H1 (cell line): ENCODE results near the gene MAJIN. TPM values are rescaled to one million over a fixed set of nuclear protein-coding genes. Genes with fewer than 3 reads are reported as not detected.

Experiments used
- CTCF ChIA-PET: fragments of 300-600 bp; sonication (Branson Sonifier 250); formaldehyde crosslinking; loops from one replicate; lab custom pipeline; 2021; ENCODE audit not compliant: partially characterized antibody; lab: Charles Lee
- POLR2A ChIA-PET: fragments of 300-600 bp; sonication (Branson Sonifier 250); formaldehyde crosslinking; loops from one replicate; lab custom pipeline; 2021; ENCODE audit warnings: inconsistent platforms; ENCODE audit not compliant: partially characterized antibody; lab: Charles Lee
- DNase-seq, 2 experiments: peaks; one replicate each; pipeline versions ENCODE4 v3.0.0 to v3.0.0-alpha.2; 2010 to 2022; ENCODE audit warnings: low spot score in 2 of 2, low read depth in 1 of 2, mixed read lengths in 1 of 2
- FAIRE-seq: peaks from 2 replicates; lab custom pipeline; 2011; peaks lifted over from hg19 to GRCh38; lab: Jason Lieb, UNC
- H2AFZ ChIP-seq: 2 replicates; pipeline ENCODE4 v1.8.1; 2012; ENCODE audit warnings: low read length, inconsistent platforms
- H2AK5ac ChIP-seq: 2 replicates; pipeline ENCODE4 v1.6.1; 2013; ENCODE audit warnings: low read depth, low read length
- H2BK120ac ChIP-seq: replicated peaks from 2 replicates; pipeline ENCODE3; 2013; ENCODE audit warnings: low read depth, low read length, inconsistent platforms
- H2BK12ac ChIP-seq: 2 replicates; pipeline ENCODE4 v1.6.1; 2013; ENCODE audit warnings: low read depth, low read length
- H2BK15ac ChIP-seq: 2 replicates; pipeline ENCODE4 v1.6.1; 2013; ENCODE audit warnings: low read length
- H2BK20ac ChIP-seq: 2 replicates; pipeline ENCODE4 v1.6.1; 2013; ENCODE audit warnings: low read length
- H2BK5ac ChIP-seq: 2 replicates; pipeline ENCODE4 v1.6.1; 2013; ENCODE audit warnings: low read depth, low read length
- H3K14ac ChIP-seq: 2 replicates; pipeline ENCODE4 v1.6.1; 2013; ENCODE audit warnings: inconsistent platforms; ENCODE audit not compliant: insufficient read length
- H3K18ac ChIP-seq: 2 replicates; pipeline ENCODE4 v1.6.1; 2013; ENCODE audit warnings: low read length; ENCODE audit errors: extremely low read depth
- H3K23ac ChIP-seq: 2 replicates; pipeline ENCODE4 v1.6.1; 2013; ENCODE audit warnings: inconsistent platforms; ENCODE audit not compliant: insufficient read length
- H3K23me2 ChIP-seq: 2 replicates; pipeline ENCODE4 v1.6.1; 2013; ENCODE audit warnings: low read depth, low read length
- H3K27ac ChIP-seq: 2 replicates; pipeline ENCODE4 v1.6.1; 2011; ENCODE audit warnings: low read depth, low read length, inconsistent platforms
- H3K27me3 ChIP-seq, 4 experiments: replicated peaks in 1 of 4; 1 replicate in 1 of 4; 2 replicates in 3 of 4; pipeline versions ENCODE4 v1.6.1 to v1.8.1; 2011 to 2013; ENCODE audit warnings: low read length in 3 of 4, mild to moderate bottlenecking in 3 of 4, inconsistent platforms in 2 of 4, mixed read lengths in 2 of 4, moderate library complexity in 1 of 4; ENCODE audit not compliant: control insufficient read depth in 3 of 4, insufficient read depth in 3 of 4; ENCODE audit errors: extremely low read depth in 1 of 4
- H3K36me3 ChIP-seq, 4 experiments: 2 replicates each; pipeline versions ENCODE4 v1.6.1 to v1.8.1; 2011 to 2013; ENCODE audit warnings: mild to moderate bottlenecking in 4 of 4, low read length in 3 of 4, moderate library complexity in 2 of 4, control low read depth in 1 of 4, inconsistent platforms in 1 of 4; ENCODE audit not compliant: insufficient read depth in 4 of 4, control insufficient read depth in 2 of 4
- H3K4ac ChIP-seq: replicated peaks from 2 replicates; pipeline ENCODE3; 2013; ENCODE audit warnings: low read length, low read depth, mixed read lengths, inconsistent platforms; ENCODE audit not compliant: insufficient read length
- H3K4me1 ChIP-seq, 4 experiments: replicated peaks in 1 of 4; 1 replicate in 1 of 4; 2 replicates in 3 of 4; pipeline versions ENCODE4 v1.6.1 to v1.8.1; 2011 to 2013; ENCODE audit warnings: low read length in 3 of 4, inconsistent platforms in 2 of 4, mixed read lengths in 1 of 4; ENCODE audit not compliant: insufficient read depth in 4 of 4, control insufficient read depth in 3 of 4
- H3K4me2 ChIP-seq, 2 experiments: 2 replicates each; pipeline versions ENCODE4 v1.6.1 to v1.8.1; 2011 to 2013; ENCODE audit warnings: low read depth in 2 of 2, low read length in 2 of 2, control low read depth in 1 of 2, inconsistent platforms in 1 of 2, mild to moderate bottlenecking in 1 of 2; ENCODE audit not compliant: insufficient read depth in 1 of 2
- H3K4me3 ChIP-seq, 4 experiments: fragments of 200-600, 300-600 bp in 1 of 4; sonication (generic), shearing (Covaris generic), sonication (Bioruptor Twin) in 1 of 4; 2 replicates each; pipeline versions ENCODE4 v1.5.1 to v1.8.1; 2011 to 2016; ENCODE audit warnings: low read length in 4 of 4, low read depth in 3 of 4, control low read depth in 2 of 4, inconsistent platforms in 2 of 4, mild to moderate bottlenecking in 2 of 4, mixed read lengths in 1 of 4, moderate library complexity in 1 of 4; ENCODE audit not compliant: insufficient read depth in 2 of 4; ENCODE audit errors: extremely low read depth in 1 of 4
- H3K56ac ChIP-seq: replicated peaks from 2 replicates; pipeline ENCODE3; 2013; ENCODE audit warnings: low read depth, mild to moderate bottlenecking, mixed read lengths, low read length, inconsistent platforms; ENCODE audit not compliant: insufficient read length
- H3K79me1 ChIP-seq: 2 replicates; pipeline ENCODE4 v1.6.1; 2013; ENCODE audit warnings: low read depth, low read length, control low read depth
- H3K79me2 ChIP-seq, 2 experiments: 2 replicates each; pipeline versions ENCODE4 v1.6.1 to v1.8.1; 2012 to 2013; ENCODE audit warnings: low read length in 2 of 2, mild to moderate bottlenecking in 2 of 2, inconsistent platforms in 1 of 2; ENCODE audit not compliant: insufficient read depth in 2 of 2, control insufficient read depth in 1 of 2
- H3K9ac ChIP-seq, 4 experiments: replicated peaks in 1 of 4; 1 replicate in 1 of 4; 2 replicates in 3 of 4; pipeline versions ENCODE4 v1.6.1 to v1.8.1; 2011 to 2013; ENCODE audit warnings: low read depth in 3 of 4, low read length in 3 of 4, control low read depth in 2 of 4, mild to moderate bottlenecking in 2 of 4, moderate library complexity in 2 of 4, inconsistent platforms in 1 of 4; ENCODE audit errors: extremely low read depth in 1 of 4
- H3K9me3 ChIP-seq, 2 experiments: 2 replicates each; pipeline versions ENCODE4 v1.6.1 to v1.8.1; 2012 to 2013; ENCODE audit warnings: mild to moderate bottlenecking in 2 of 2, moderate library complexity in 2 of 2, control low read depth in 1 of 2, inconsistent platforms in 1 of 2, low read depth in 1 of 2, low read length in 1 of 2, mixed read lengths in 1 of 2; ENCODE audit not compliant: insufficient read depth in 2 of 2
- H4K20me1 ChIP-seq, 2 experiments: replicated peaks in 1 of 2; 2 replicates each; pipeline versions ENCODE3 to v1.8.1; 2011 to 2013; ENCODE audit warnings: inconsistent platforms in 2 of 2, low read length in 2 of 2, mild to moderate bottlenecking in 1 of 2; ENCODE audit not compliant: insufficient read depth in 2 of 2, control insufficient read depth in 1 of 2
- H4K5ac ChIP-seq: 2 replicates; pipeline ENCODE4 v1.6.1; 2013; ENCODE audit warnings: low read length, low read depth, mixed read lengths, inconsistent platforms; ENCODE audit not compliant: insufficient read length
- H4K8ac ChIP-seq: 2 replicates; pipeline ENCODE4 v1.8.0; 2013; ENCODE audit warnings: mild to moderate bottlenecking, moderate library complexity, low read length, inconsistent platforms; ENCODE audit not compliant: insufficient read depth; ENCODE audit errors: extremely low read depth
- H4K91ac ChIP-seq: replicated peaks from 2 replicates; pipeline ENCODE3; 2013; ENCODE audit warnings: low read length, mixed read lengths, inconsistent platforms; ENCODE audit not compliant: insufficient read length
- CBX5 ChIP-seq: fragments of 300-800, 300-1000 bp; sonication (generic); IDR thresholded peaks from 2 replicates; pipeline ENCODE4 v1.7.1; 2016; ENCODE audit warnings: antibody characterized with exemption, low read length, low read depth
- EGR1 ChIP-seq: IDR thresholded peaks from 2 replicates; pipeline ENCODE4 v1.6.1; 2011; ENCODE audit warnings: low read depth, low read length, borderline replicate concordance
- GABPA ChIP-seq: IDR thresholded peaks from 2 replicates; pipeline ENCODE4 v1.6.1; 2011; ENCODE audit warnings: mild to moderate bottlenecking, low read length, moderate library complexity, borderline replicate concordance; ENCODE audit not compliant: insufficient read depth
- GTF2F1 ChIP-seq: IDR thresholded peaks from 2 replicates; pipeline ENCODE4 v1.6.1; 2012; ENCODE audit warnings: low read depth, low read length, improper control_type of control experiment, borderline replicate concordance
- SIN3A ChIP-seq, 2 experiments: IDR thresholded peaks in 1 of 2; conservative IDR thresholded peaks in 1 of 2; 2 replicates each; pipeline ENCODE4 v1.6.1; 2011 to 2012; ENCODE audit warnings: low read length in 2 of 2, improper control_type of control experiment in 1 of 2, low read depth in 1 of 2, mild to moderate bottlenecking in 1 of 2
- SUZ12 ChIP-seq: fragments of 200-600 bp; sonication (generic); IDR thresholded peaks from 2 replicates; pipeline ENCODE4 v1.6.1; 2012; ENCODE audit warnings: mild to moderate bottlenecking, inconsistent platforms, low read length, moderate library complexity, mixed read lengths
- USF2 ChIP-seq: IDR thresholded peaks from 2 replicates; pipeline ENCODE4 v1.6.1; 2011; ENCODE audit warnings: low read length, improper control_type of control experiment
- WGBS, 2 experiments: shearing (Covaris generic) in 1 of 2; methylation state at CpG; one replicate each; pipeline versions ENCODE4 v1.1.6 to v1.1.7; 2013 to 2015; ENCODE audit warnings: low lambda C conversion rate in 2 of 2, mixed read lengths in 2 of 2, inconsistent platforms in 1 of 2, low coverage in 1 of 2, missing lambda C conversion rate in 1 of 2; ENCODE audit not compliant: insufficient replicate concordance in 2 of 2, insufficient coverage in 1 of 2, insufficient read length in 1 of 2; ENCODE audit errors: extremely low coverage in 1 of 2, missing lambda C conversion rate in 1 of 2; 5-methylcytosine and 5-hydroxymethylcytosine counted together
- polyA plus RNA-seq, 7 experiments: library from polyadenylated mRNA; depleted of rRNA in 3 of 7; stranded (reverse) in 5 of 7; unstranded in 2 of 7; fragments of >200 nt in 5 of 7; fragments of 200-250 nt in 2 of 7; gene quantifications; 1 replicate in 5 of 7; 2 replicates in 1 of 7; 4 replicates in 1 of 7; pipeline versions ENCODE4 v1.2.1 to v1.2.3, GENCODE V29; 2011 to 2013; ENCODE audit warnings: missing spikeins in 2 of 7, mixed read lengths in 2 of 7
- total RNA-seq: library from RNA; stranded (reverse); fragmentation: NEBNext Ultra II Directional; extraction: Animal tissue kit (Norgen Biotek cat#: 25700); gene quantifications from 2 replicates; pipeline ENCODE4 v1.2.1, GENCODE V29; 2021

MAJIN gene
- total and polyA plus RNA-seq, 2 of the 8 experiments (the other 6 are each of a cell fraction or from before 2014, with no cell fraction given), result not detected

DNA sequence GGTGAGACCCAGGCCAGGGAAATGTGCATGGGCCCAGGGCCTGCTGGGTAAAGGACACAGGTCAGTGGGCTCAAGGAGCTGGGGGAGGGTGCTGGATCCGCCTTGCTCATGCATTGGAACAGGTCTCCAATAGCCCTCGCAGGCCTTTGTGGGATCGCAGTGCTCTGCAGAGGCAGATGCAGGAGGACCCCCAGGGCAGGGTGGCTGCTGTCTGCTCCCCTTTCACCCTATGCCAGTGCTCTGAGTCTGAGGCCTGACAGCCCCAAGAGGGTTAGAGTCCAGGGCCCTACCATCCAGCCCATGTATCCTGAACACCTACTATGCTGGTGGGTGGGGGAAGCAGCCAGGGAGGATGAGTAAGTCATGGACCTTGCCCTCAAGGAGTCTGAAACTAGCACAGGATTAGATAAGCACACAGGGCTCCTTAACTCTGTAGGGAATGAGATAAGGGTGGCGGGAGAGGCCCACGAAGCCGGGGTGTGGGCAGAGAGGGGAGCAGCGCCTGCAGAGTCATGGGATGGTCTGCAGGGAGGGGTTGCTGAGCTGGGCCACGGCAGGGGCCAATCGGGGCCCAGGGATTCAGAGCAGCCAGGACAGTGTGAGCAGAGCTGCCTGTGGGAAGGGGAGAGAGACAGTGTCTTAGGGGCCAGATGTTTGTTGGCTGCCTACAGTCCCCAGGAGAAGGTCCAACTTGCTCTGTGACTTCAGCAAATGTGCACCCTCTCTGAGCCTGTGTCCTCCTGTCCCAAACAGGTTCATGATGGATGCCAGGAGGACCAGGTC lies 83.0 kb downstream of the MAJIN start:
- DNase-seq (no peak), FAIRE-seq (no peak)
- Histone ChIP-seq H3K18ac (peak overlapping the region; percentile 56), H3K4ac (peak overlapping the region; percentile 36), H3K23ac (no peak overlapping the region), H3K23me2 (no peaks in the 10 kb centered on the region; the same call in 1 of the 2 replicates), H3K36me3 (no peaks in the 10 kb centered on the region), H3K79me2 (no peaks in the 10 kb centered on the region), H3K4me1 (peaks cover 0 to 11% (median 8%) of the 10 kb centered on the region in 4 experiments; a peak in 6 of 7 replicates), H2BK20ac (0 out of 2 replicates have a peak overlapping the region, but pooled peaks have one; percentile 83), H3K27ac (no peak overlapping the region), H3K4me2 (no peak overlapping the region; a peak in 1 of 4 replicates), H2AFZ (peak overlapping the region; percentile 73; the same call in 1 of the 2 replicates), H3K79me1 (no peaks in the 10 kb centered on the region), H4K91ac (peak overlapping the region; percentile 11), H2BK120ac (no peak overlapping the region), H3K27me3 (no peaks in the 10 kb centered on the region; a peak in 1 of 7 replicates), H4K5ac (no peak overlapping the region), H2BK12ac (peak overlapping the region; percentile 60; the same call in 1 of the 2 replicates), H2BK15ac (peak overlapping the region; percentile 77; the same call in 1 of the 2 replicates), H4K20me1 (no peaks in the 10 kb centered on the region), H3K9me3 (no peaks in the 10 kb centered on the region), H2AK5ac (no peak overlapping the region), H3K4me3 (no peak overlapping the region), H3K14ac (no peak overlapping the region), H4K8ac (peak overlapping the region; percentile 66), H3K9ac (no peak overlapping the region), H2BK5ac (no peak overlapping the region), H3K56ac (no peak overlapping the region)
- 74% methylated on average over 9 of the region's 9 CpGs; no CpG with 5 or more reads in 1 of the 2 experiments for WGBS, 2 experiments
- CTCF ChIA-PET, result interaction anchor here (0.7 to 32.2 kb wide), 13 partner anchors 8 to 110 kb away, joined by 3 to 1058 read pairs (median 5); partner anchors contain the start of genes BATF2, CDC42BPG, EHD1 and SF1
- POLR2A ChIA-PET, result interaction anchor here (0.7 to 24.6 kb wide), 4 partner anchors 12 to 582 kb away, joined by 3 to 408 read pairs (median 34); partner anchors contain the start of gene EHD1
- TF ChIP-seq CBX5 (no peak), GTF2F1 (no peak), SIN3A (conservative IDR thresholded peaks at IDR 0.05 in 1 of 2, IDR thresholded peaks at IDR 0.05 in 1 of 2; ENCODE audit: low read depth in 1 of 2, low read length in 2 of 2) (no peak), SUZ12 (no peak), EGR1 (no peak), GABPA (no peak), USF2 (no peak)
